LNCaP clone FGC (cell line): ENCODE measurements around the gene HAS3.
"Not testable (repeated sequence)": the region's sequence is repeated elsewhere in the genome, so short reads cannot be mapped to it uniquely, and the experiment has no call there.

ENCODE experiments used
- DNase-seq: peaks from one replicate; pipeline ENCODE4 v3.0.0-alpha.2; 2011; ENCODE audit warnings: low read depth
- H3K4me3 ChIP-seq: 2 replicates; pipeline ENCODE4 v1.5.1; 2011; ENCODE audit warnings: mild to moderate bottlenecking, low read depth, low read length, control low read depth
- CTCF ChIP-seq: IDR thresholded peaks from 2 replicates; pipeline ENCODE4 v1.5.1; 2012; ENCODE audit warnings: mild to moderate bottlenecking; ENCODE audit not compliant: control insufficient read depth, insufficient read depth; ENCODE audit errors: extremely low read depth

Gene HAS3

GRCh38 chr16:69116906-69117305 is 11.5 kb downstream of the HAS3 start:
- no peak for DNase-seq
- no peak overlapping the region for H3K4me3 ChIP-seq
- no peak for TF ChIP-seq CTCF

- no peak overlapping the region for H3K4me3 ChIP-seq
- no peak for TF ChIP-seq CTCF
- no peak for DNase-seq
Measured at GRCh38 chr16:69118468-69118867, 13.0 kb downstream of the HAS3 start.

GRCh38 chr16:69118994-69119393 is 13.5 kb downstream of the HAS3 start:
- TF ChIP-seq CTCF = no peak
- H3K4me3 ChIP-seq = no peak overlapping the region
- DNase-seq = no peak

DNA sequence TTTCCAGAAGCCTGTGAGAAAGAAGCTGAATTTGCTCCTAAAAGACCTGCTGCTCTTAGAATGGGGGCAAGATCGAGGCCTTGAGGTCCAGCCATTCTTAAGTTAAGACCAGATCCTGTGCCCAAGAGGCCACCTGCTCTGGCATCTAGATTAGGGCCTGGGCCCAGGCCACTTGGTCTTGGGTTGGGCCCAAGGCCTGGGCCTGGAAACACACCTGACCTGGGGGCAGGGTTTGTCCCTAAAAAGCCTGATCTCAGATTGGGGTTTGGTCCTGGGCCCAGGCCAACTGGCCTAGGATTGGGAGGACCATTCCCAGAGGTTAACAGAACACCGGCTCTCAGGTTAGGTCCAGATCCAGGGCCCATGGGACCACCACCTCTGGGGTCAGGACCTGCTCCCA is 14.1 kb downstream of the HAS3 start:
- H3K4me3 ChIP-seq = no peak overlapping the region
- no peak for DNase-seq
- TF ChIP-seq CTCF = no peak

DNA sequence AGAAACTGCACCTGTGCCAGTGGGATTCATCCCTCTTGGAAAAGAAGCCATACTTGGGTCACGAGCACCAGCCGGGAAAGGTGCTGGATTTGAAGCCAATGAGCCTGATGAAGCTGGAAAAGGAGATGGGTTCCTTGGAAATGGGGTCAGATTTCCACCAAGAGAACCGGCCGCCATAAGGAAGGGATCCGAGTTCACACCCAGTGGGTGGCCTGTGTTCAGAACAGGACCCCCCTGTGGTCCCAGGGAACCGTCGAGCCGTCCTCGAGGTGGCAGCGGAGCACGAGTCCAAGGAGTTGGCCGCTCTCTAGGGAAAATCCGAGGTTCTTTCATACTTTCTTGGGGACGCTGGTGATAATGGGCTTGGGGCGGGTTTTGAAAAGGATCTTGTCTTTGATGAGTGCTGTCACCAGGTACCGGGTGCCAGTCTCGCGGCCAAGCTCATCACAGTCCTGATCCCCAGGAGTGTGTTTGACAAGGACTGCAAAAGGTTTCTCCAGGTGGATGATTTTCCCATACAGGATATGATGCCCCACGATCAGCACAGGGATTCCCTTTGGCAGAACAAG is 14.7 kb downstream of the HAS3 start:
- no peak for TF ChIP-seq CTCF
- H3K4me3 ChIP-seq = no peak overlapping the region
- no peak for DNase-seq

DNA sequence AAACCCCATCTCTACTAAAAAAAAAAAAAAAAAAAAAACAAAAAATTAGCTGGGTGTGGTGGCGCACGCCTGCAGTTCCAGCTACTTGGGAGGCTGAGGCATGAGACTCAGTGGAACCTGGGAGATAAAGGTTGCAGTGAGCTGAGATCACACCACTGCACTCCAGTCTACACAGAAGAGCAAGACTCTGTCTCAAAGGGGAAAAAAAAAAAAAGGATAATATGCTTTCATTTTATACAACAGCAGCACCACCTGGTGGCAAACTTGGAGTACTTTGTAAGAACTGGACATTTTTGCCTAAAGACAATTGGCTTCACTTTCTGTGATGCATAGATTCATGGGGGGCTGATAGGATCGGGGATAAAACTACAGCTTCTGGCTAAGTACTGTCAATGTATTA is 18.5 kb downstream of the HAS3 start:
- H3K4me3 ChIP-seq = no peak overlapping the region
- no peak for DNase-seq
- peak; percentile 53 for TF ChIP-seq CTCF

- not testable (repeated sequence) for H3K4me3 ChIP-seq, DNase-seq
Measured at GRCh38 chr16:69124406-69124805, 19.0 kb downstream of the HAS3 start.

DNA sequence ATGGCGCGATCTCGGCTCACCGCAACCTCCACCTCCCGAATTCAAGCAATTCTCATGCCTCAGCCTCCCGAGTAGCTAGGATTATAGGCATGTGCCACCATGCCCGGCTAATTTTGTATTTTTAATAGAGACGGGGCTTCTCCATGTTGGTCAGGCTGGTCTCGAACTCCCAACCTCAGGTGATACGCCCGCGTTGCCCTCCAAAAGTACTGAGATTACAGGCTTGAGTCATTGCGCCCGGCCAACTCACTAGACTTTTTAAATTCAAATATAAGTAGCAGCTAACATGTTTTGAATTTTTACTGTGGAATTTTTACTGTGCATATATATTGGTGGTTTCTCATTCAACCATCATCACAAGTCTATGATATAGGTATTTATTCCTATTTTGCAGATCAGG is 19.5 kb downstream of the HAS3 start:
- H3K4me3 ChIP-seq, DNase-seq: not testable (repeated sequence)
